Stimulated activated CD8-positive, alpha-beta memory T cell treated with anti-CD3 and anti-CD28 coated beads, Interleukin-12 subunit alpha, Interleukin-12 subunit beta, amount 100 ng/mL, for 1 hour (primary cell): ENCODE results near the gene DDX17.

Source experiments
- DNase-seq: peaks from one replicate; pipeline ENCODE4 v3.0.0-alpha.2; 2020; ENCODE audit warnings: low read depth

Gene DDX17

DNA sequence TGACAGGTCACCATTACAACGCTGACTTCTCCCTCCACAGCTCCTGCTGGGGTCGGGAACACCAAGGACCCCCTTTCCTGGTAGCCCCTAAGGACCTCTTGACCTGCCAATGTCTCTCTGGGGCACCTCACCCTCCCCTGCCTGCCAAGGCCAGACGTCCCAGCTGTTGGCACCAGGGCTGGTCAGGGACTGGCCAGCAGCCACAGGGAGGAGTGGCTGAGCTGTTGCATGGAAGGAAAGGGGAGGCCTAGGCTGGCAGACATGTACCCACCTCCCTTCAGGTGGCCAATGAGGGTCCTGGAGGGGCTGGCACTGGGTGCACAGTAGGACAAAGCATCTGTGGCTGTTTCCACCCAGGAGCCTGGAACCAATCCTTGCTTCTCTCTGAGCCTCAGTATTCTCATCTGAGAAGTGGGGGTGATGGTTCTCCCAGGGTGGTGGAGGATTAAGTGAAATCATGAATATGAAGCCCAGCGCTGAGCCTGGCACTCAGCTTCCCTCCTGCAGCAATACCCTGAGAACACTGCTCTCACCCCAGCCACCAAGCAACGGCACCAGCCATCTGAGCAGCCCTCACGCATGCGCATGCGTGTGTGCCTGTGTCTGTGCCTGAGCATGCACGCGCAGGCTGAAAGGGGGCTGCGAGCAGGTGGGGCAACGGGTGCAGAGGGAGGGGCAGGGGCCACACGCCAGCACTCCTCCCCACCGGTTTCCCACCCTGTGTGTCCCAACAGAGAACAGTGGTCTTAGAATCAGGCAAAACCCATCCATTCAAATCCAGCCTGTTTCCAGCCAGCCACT, 57.0 kb downstream of the DDX17 start:
- DNase-seq: no peak

DNA sequence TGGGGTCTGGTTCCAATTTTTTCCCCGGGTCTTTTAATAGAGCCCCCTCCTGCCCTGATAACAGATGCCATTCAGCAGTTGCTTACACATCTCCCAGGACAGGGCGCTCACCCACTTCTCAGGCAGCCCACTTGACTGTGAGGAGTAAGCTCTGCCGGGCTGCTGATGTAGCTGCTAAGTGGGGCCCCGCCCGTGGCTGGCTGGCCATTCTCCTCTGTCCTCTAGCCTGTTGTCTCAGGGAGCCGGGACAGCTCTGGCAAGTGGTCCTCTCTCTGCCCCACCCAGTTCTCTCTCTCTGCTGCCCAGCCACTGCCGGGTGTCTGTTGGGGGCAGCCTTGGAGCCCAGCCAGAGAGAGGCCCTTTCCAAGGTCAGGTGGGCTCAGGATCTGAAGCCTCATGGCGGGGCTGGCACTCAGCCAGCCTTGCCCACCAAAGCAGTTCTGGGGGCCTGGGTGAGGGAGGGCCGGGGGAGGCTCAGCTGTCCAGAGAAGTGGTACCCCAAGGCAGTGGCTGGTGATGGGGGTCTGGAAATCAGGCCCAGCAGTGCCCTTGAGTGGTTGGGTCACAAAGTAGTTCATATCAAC, 60.0 kb downstream of the DDX17 start:
- no peak for DNase-seq

DNA sequence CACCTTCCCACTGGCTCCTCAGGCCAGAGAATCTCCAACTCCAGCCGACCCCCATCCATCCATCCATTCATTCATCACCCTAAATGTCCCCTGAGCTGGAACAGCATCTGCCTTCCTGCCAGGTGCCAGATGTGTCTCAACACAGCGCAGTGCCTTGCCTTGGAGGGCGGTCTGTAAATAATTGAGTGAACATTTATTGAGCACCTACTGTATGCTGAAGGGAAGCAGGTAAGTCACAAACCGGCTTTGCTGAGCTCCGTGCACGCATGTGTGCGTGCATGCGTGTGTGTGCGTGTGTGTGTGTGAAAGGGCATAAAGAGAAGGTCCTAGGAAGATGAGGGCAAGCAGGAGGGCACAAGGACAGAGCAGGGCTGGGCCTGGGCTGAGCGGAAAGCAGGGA, 61.3 kb downstream of the DDX17 start:
- DNase-seq: no peak

DNA sequence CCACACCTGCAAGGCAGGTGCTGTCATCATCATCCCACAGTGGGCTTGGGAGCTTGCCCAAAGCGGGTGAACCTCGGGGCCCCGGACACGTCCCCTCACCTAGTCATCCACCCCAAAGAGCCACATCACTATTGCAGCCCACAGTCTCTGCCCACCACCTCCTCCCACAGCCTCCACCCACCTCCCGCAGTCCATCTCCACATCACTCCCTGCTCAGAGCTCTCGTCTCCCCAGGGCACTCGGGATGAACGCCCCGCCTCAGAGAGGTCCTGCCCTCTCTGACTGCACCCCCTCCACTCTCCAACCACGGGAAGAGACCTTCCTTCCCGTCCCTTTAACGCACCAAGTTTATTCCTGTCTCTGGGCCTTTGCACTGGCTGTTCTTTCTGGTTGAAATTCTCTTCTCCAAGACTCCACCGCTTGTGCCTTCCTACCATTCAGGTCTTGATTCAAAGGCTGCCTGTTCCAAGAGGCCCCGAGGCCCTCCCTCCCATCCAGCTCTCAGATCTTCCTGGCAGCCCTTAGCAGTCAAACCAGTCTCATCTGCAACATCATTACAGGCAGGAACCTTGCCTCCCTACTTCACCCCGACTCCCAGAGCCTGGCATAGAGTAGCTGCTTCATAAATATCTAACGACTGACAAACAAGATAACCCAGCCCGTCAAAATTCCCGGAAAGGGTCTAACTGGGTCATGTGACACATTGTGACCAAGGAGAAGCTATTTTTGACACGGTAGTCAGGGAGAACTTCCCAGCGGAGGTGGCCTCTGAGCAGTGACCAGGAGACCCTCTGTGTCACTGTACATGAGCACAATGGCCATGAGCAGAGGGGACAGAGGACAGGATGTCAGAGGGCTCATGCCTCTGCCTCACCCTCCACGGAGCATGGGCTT, 62.2 kb downstream of the DDX17 start:
- DNase-seq: no peak

GRCh38 chr22:38442967-38443627, 63.0 kb downstream of the DDX17 start:
- DNase-seq: no peak

GRCh38 chr22:38441620-38442287, 64.4 kb downstream of the DDX17 start:
- DNase-seq: no peak

DNA sequence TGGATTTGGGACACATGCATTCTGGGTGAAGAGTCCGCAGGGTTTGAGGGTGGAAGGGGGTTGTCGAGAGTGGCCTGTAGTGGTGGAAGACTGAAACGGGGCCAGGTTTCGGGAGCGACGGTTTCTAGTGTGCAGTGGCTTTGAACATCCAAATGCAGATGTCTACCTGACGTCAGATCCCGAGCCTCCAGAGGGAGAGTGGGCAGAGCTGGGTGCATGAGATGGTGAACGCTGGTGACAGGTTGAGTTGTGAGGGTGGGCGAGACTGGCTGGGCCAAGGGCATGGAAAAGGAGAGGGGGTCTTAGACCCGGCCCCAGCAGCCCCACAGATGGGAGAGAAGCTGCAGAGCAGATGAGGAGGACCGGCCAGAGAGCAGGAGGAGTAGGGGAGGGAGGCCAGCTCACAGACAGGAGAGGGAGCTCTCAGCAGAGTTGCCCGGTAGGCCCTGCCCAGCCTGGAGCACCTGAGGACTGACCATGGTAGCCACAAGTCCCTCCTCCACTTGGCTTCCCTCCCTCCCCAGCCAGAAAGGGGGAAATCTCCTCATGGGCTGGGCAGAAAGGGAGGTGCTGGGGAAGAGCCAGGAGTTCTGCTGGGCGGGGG, 65.3 kb downstream of the DDX17 start:
- no peak for DNase-seq

DNA sequence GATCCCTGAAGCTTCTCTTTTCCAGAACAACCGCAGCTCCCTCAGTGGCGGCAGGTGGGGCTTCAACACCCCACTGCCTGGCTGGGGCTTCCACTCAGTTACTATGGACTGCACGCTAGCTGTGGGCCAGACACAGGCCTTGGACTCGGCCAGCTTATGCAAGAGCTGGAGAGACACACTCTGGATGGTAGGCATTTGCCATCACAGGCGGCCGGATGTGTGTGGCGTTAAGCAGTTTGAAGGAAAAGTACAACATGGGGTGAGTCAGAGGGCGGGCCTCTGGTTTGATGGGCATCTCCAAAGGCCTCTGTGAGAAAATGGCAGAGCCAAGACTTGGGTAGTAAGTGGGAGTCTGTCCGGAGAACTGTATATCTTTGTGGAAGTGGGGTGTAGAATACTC, 68.7 kb downstream of the DDX17 start:
- DNase-seq: no peak

- no peak for DNase-seq
Observed at GRCh38 chr22:38436629-38437395, 69.3 kb downstream of the DDX17 start.

GRCh38 chr22:38435965-38436364, 70.1 kb downstream of the DDX17 start:
- no peak for DNase-seq

DNA sequence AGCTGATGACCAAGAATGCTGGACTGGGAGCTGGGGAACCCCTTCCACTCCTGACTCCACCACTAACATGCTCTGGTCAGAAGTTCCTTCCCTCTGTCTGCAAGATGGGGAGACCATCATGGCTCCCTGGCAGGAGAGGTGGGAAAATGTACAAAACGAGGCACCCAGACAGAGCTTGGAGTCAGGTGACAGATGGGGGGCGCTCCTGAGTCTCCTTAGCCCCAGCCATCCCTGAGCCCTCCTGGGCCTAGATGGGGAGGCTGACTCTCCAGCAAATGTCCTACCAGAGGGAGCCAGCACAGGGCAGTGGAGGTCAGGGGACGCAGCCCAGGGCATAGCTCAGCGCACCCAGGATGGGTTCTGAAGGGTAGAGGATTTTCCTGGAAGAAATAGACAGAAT, 71.1 kb downstream of the DDX17 start:
- DNase-seq: no peak

GRCh38 chr22:38433871-38434270, 72.2 kb downstream of the DDX17 start:
- DNase-seq: no peak
